Type B pancreatic cell (in vitro differentiated cells): ENCODE measurements around the gene C10orf90. TPM values are rescaled to one million over a fixed set of nuclear protein-coding genes. Genes with fewer than 3 reads are reported as not detected.

Experiments used
- DNase-seq: peaks from one replicate; pipeline ENCODE4 v3.0.0; 2021; ENCODE audit warnings: mixed read lengths; ENCODE audit not compliant: unreplicated experiment; ENCODE audit errors: extremely low spot score
- H3K27ac Mint-ChIP-seq: 2 replicates; pipeline ENCODE4 v1.8.0; 2021; ENCODE audit warnings: mild to moderate bottlenecking, mixed read lengths
- H3K27me3 Mint-ChIP-seq: 2 replicates; pipeline ENCODE4 v1.8.0; 2021; ENCODE audit warnings: mixed read lengths
- H3K36me3 Mint-ChIP-seq: 2 replicates; pipeline ENCODE4 v1.8.0; 2021; ENCODE audit warnings: mixed read lengths
- H3K4me1 Mint-ChIP-seq: one replicate; pipeline ENCODE4 v1.8.0; 2021; ENCODE audit warnings: mixed read lengths; ENCODE audit not compliant: unreplicated experiment
- H3K4me3 Mint-ChIP-seq: 2 replicates; pipeline ENCODE4 v1.8.0; 2021; ENCODE audit warnings: mild to moderate bottlenecking, mixed read lengths
- H3K9me3 Mint-ChIP-seq: 2 replicates; pipeline ENCODE4 v1.8.0; 2021; ENCODE audit warnings: mixed read lengths
- total RNA-seq: library from RNA; stranded (reverse); gene quantifications from 2 replicates; pipeline ENCODE4 v1.2.1, GENCODE V29; 2021; ENCODE audit warnings: low replicate concordance
- TF ChIP-seq, protein P1 (sequence below): fragments of 200-600 bp; sonication (generic); conservative IDR thresholded peaks from 2 replicates; pipeline ENCODE4 v1.5.0; 2021; ENCODE audit warnings: antibody characterized with exemption, mild to moderate bottlenecking

Gene C10orf90
- total RNA-seq, 1 donor from 2014 or later = 1.5 TPM

GRCh38 chr10:126397640-126398382 is 272.7 kb downstream of the C10orf90 start:
- H3K36me3 Mint-ChIP-seq = peaks cover 3% of the 10 kb centered on the region
- H3K27me3 Mint-ChIP-seq = peaks cover 15% of the 10 kb centered on the region
- peaks cover 10% of the 10 kb centered on the region for H3K9me3 Mint-ChIP-seq
- TF ChIP-seq, protein P1, sequence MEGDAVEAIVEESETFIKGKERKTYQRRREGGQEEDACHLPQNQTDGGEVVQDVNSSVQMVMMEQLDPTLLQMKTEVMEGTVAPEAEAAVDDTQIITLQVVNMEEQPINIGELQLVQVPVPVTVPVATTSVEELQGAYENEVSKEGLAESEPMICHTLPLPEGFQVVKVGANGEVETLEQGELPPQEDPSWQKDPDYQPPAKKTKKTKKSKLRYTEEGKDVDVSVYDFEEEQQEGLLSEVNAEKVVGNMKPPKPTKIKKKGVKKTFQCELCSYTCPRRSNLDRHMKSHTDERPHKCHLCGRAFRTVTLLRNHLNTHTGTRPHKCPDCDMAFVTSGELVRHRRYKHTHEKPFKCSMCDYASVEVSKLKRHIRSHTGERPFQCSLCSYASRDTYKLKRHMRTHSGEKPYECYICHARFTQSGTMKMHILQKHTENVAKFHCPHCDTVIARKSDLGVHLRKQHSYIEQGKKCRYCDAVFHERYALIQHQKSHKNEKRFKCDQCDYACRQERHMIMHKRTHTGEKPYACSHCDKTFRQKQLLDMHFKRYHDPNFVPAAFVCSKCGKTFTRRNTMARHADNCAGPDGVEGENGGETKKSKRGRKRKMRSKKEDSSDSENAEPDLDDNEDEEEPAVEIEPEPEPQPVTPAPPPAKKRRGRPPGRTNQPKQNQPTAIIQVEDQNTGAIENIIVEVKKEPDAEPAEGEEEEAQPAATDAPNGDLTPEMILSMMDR = no peak
- peaks cover 4% of the 10 kb centered on the region for H3K4me1 Mint-ChIP-seq
- no peak overlapping the region for H3K27ac Mint-ChIP-seq
- no peak for DNase-seq
- H3K4me3 Mint-ChIP-seq = no peak overlapping the region

GRCh38 chr10:126397156-126397555 is 273.3 kb downstream of the C10orf90 start:
- Mint-ChIP-seq H3K27ac (no peak overlapping the region), H3K4me3 (no peak overlapping the region), H3K4me1 (peaks cover 5% of the 10 kb centered on the region), H3K9me3 (peaks cover 10% of the 10 kb centered on the region), H3K36me3 (peaks cover 3% of the 10 kb centered on the region), H3K27me3 (peaks cover 16% of the 10 kb centered on the region)
- TF ChIP-seq, protein P1 = no peak
- DNase-seq = no peak

- Mint-ChIP-seq H3K27ac (no peak overlapping the region), H3K9me3 (peaks cover 14% of the 10 kb centered on the region), H3K4me1 (peaks cover 18% of the 10 kb centered on the region), H3K4me3 (no peak overlapping the region), H3K27me3 (peaks cover 32% of the 10 kb centered on the region), H3K36me3 (peaks cover 3% of the 10 kb centered on the region)
- no peak for DNase-seq
- TF ChIP-seq, protein P1 = no peak
These were observed 275.5 kb downstream of the C10orf90 start for GRCh38 chr10:126394948-126395347.

DNA sequence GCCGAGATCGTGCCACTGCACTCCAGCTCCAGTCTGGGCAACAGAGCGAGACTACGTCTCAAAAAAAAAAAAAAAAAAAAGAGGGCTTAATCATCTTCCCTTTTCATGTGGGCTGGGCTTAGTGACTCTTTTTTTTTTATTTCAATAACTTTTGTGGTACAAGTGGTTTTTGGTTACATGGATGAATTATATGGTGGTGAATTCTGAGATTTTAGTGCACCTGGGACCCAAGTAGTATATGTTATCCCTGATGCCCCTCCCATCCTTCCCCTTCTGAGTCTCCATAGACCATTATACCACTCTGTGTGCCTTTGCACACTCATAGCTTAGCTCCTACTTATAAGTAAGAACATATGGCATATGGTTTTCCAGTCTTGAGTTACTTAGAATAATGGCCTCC is 277.4 kb downstream of the C10orf90 start:
- Mint-ChIP-seq H3K27me3 (peaks cover 42% of the 10 kb centered on the region), H3K36me3 (peaks cover 3% of the 10 kb centered on the region), H3K9me3 (peaks cover 19% of the 10 kb centered on the region), H3K4me1 (peaks cover 18% of the 10 kb centered on the region), H3K27ac (no peak overlapping the region), H3K4me3 (no peak overlapping the region)
- DNase-seq = no peak
- TF ChIP-seq, protein P1 = no peak

DNA sequence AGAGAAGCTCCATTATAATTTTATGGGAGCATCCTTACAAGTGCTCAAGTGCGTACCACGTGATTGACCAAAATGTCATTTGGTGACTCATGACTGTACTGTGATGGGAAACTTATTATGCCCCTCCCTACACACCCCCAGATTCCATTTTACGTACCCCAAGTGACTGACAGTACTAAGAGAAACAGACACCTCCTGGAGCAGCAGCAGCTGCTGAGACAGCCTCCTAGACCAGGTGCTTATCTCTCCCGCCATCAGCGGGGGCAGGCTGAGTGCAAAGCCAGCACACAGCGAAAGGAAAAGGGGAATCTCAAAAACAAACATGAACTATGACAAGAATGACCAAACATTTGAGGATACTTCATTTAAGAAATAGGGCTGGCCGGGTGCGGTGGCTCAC is 278.0 kb downstream of the C10orf90 start:
- H3K27me3 Mint-ChIP-seq = peaks cover 44% of the 10 kb centered on the region
- H3K27ac Mint-ChIP-seq = no peak overlapping the region
- peaks cover 18% of the 10 kb centered on the region for H3K4me1 Mint-ChIP-seq
- peaks cover 3% of the 10 kb centered on the region for H3K36me3 Mint-ChIP-seq
- peaks cover 19% of the 10 kb centered on the region for H3K9me3 Mint-ChIP-seq
- DNase-seq = no peak
- TF ChIP-seq, protein P1 = no peak
- H3K4me3 Mint-ChIP-seq = no peak overlapping the region
